ENCODE measurements around the gene CHPT1.

GRCh38 chr12:101719566-101719965, 22.1 kb downstream of the CHPT1 start:
- no peak for TF ChIP-seq FOXA1 (IDR thresholded peaks at IDR 0.05)
- TF ChIP-seq NFRKB (IDR thresholded peaks at IDR 0.05): no peak
- no peak for TF ChIP-seq FOXM1 (IDR thresholded peaks at IDR 0.05; ENCODE audit: borderline replicate concordance)
- TF ChIP-seq ZNF384 (IDR thresholded peaks at IDR 0.05): no peak
